Spleen (tissue), 7 donors: ENCODE measurements around the gene LAYN.

Experiments
- POLR2A ChIP-seq, 3 donors: fragments of 450-650 bp; IDR thresholded peaks; one replicate each; pipeline ENCODE4 v1.5.1; 2017; ENCODE audit warnings: antibody characterized with exemption in 3 of 3, mild to moderate bottlenecking in 1 of 3
- TF ChIP-seq, protein P1 (sequence below), 11 experiments: fragments of 200-600 bp in 7 of 11; fragments of 450-650 bp in 4 of 11; sonication (generic) in 4 of 11; IDR thresholded peaks in 8 of 11; conservative IDR thresholded peaks in 3 of 11; 1 replicate in 7 of 11; 2 replicates in 4 of 11; pipeline versions ENCODE4 v1.4.0 to v1.8.0; 2016 to 2021; ENCODE audit warnings: antibody characterized with exemption in 11 of 11, inconsistent platforms in 4 of 11, mild to moderate bottlenecking in 1 of 11
- donor health status: DM: no; HTN: no; CAD: no; lungs with moderate emphysema.
- donor health status: DM: no; HTN: no; CAD: no.
- donor health status: DM: no; HTN: no; CAD: no.

DNA sequence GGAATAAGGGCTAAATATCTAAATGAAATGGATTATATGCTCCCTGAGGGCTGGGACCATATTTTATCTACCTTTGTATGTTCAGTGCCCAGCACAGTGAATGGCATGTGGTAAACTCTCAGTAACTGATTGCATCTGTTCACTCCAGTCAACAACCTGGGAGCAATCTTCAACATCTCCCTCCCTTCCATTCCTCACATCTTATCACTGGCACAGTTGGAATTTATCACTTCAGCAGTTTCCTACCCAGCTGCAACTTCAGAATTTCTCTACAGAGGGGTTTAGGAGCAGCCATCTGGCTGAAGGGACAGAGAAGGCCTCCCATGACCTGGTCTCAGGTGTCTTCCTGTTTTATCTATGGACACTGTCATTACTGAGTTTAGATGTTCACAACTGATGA, 52.0 kb downstream of the LAYN start:
- TF ChIP-seq, protein P1, sequence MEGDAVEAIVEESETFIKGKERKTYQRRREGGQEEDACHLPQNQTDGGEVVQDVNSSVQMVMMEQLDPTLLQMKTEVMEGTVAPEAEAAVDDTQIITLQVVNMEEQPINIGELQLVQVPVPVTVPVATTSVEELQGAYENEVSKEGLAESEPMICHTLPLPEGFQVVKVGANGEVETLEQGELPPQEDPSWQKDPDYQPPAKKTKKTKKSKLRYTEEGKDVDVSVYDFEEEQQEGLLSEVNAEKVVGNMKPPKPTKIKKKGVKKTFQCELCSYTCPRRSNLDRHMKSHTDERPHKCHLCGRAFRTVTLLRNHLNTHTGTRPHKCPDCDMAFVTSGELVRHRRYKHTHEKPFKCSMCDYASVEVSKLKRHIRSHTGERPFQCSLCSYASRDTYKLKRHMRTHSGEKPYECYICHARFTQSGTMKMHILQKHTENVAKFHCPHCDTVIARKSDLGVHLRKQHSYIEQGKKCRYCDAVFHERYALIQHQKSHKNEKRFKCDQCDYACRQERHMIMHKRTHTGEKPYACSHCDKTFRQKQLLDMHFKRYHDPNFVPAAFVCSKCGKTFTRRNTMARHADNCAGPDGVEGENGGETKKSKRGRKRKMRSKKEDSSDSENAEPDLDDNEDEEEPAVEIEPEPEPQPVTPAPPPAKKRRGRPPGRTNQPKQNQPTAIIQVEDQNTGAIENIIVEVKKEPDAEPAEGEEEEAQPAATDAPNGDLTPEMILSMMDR (IDR thresholded peaks at IDR 0.05 in 8 of 11, conservative IDR thresholded peaks at IDR 0.05 in 3 of 11), result no peak
- no peak for TF ChIP-seq POLR2A (IDR thresholded peaks at IDR 0.05)
